Measurements from ENCODE around the gene GHR.
"Not testable (repeated sequence)": the region's sequence is repeated elsewhere in the genome, so short reads cannot be mapped to it uniquely, and the experiment has no call there.

Gene GHR

DNA sequence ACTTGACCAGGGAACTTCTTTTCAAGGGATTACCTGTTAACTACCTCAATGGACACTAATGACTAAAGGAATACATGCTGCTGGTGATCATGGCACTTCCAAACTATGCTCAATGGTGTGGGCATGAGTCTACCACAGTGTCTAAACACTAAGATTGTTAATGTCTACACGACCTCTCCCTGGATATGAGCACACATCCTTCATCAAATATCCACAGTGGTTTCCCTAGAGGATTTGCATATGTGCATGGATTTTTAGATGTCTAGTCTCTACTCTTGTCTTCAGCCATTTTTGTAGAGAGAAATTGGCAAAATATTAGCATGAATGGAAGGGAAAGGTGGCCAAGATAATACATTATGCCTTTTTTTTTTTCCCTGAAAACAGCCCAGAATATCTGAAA, 220.1 kb downstream of the GHR start:
- no peak overlapping the region for H3K4me3 Mint-ChIP-seq
- no peak overlapping the region for H3K27ac Mint-ChIP-seq
- H3K36me3 Mint-ChIP-seq: no peaks in the 10 kb centered on the region
- H3K4me1 Mint-ChIP-seq: no peaks in the 10 kb centered on the region
- peaks cover 10% of the 10 kb centered on the region for H3K27me3 Mint-ChIP-seq
- no peaks in the 10 kb centered on the region for H3K9me3 Mint-ChIP-seq

DNA sequence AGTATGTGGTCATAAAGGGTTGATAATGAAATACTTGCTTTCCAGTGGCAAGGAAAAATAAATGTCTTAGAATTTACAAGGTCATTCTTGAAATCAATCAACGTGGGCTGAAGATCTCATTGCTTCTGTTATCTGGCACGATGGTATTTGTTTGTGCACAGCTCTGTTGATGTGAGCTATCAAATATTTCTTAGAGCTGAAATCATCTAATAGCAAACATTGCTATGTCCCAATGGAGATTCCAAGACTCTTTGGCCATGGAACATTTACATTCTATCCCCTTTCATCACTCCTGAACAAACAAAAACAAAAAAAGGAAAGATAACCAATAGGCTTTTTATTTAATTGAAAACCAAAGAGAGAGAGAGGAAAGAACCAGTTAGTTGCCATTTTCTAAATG, 221.9 kb downstream of the GHR start:
- no peaks in the 10 kb centered on the region for H3K36me3 Mint-ChIP-seq
- H3K27ac Mint-ChIP-seq: no peak overlapping the region
- no peak overlapping the region for H3K4me3 Mint-ChIP-seq
- H3K27me3 Mint-ChIP-seq: peaks cover 8% of the 10 kb centered on the region
- H3K4me1 Mint-ChIP-seq: no peaks in the 10 kb centered on the region
- H3K9me3 Mint-ChIP-seq: no peaks in the 10 kb centered on the region

DNA sequence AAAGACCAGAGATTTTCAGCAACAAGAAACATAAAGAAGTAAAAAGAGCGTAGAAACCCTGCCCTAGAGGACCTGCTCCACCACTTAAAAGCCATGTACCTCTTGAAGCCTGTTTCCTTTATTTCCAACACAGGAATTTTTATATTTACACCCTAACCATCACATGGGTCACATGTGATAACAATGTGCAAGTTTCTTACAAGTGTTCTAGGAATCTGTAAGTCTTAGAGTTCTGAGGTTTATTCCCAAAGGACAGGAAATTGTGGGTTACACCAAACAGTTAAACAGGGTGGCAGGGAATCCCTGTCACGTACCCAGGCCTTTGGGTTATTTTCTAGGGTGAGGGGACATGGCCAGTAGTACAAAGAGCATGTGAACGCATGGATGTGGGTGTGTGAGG, 224.8 kb downstream of the GHR start:
- no peak overlapping the region for H3K4me3 Mint-ChIP-seq
- no peaks in the 10 kb centered on the region for H3K9me3 Mint-ChIP-seq
- H3K27ac Mint-ChIP-seq: no peak overlapping the region
- no peaks in the 10 kb centered on the region for H3K36me3 Mint-ChIP-seq
- no peaks in the 10 kb centered on the region for H3K4me1 Mint-ChIP-seq
- H3K27me3 Mint-ChIP-seq: peaks cover 3% of the 10 kb centered on the region

DNA sequence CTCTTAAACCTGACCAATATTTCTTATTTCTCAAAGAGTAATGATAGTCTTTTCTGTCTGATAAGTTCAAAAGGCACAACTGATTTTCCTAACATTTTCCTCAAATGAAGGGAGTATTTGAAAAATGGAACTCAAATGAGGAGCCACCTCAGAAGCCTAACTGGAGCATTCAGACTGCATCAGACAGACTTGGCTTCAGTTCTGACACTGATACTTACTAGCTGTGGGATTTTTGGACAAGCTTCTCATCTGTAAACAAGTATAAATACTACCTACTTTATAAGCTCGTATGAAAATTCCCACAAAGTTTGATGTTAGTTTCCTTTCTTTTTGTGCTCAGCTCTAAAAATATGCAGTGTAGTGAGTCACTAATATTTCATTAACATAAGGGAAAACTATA, 225.7 kb downstream of the GHR start:
- H3K27me3 Mint-ChIP-seq: peaks cover 3% of the 10 kb centered on the region
- no peaks in the 10 kb centered on the region for H3K9me3 Mint-ChIP-seq
- H3K4me3 Mint-ChIP-seq: no peak overlapping the region
- H3K27ac Mint-ChIP-seq: no peak overlapping the region
- H3K36me3 Mint-ChIP-seq: no peaks in the 10 kb centered on the region
- no peaks in the 10 kb centered on the region for H3K4me1 Mint-ChIP-seq

DNA sequence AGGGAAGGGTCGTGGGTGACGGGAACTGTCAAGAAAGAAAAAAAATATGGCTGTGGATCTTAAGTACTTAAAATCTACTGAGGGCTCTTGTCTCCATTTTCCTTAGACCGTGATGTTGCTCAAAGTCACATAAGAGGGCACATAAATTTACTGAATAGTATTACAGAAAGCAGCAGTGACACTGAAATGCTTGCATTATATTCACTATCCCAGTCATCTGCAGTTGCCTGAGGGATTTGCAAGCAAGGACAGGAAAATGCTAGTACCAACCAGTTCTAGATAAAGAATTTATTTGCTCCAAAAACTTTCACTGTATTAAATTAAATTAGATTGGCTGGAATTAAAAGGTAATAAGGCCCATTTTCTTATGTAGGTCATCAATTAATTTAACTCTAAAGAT, 226.8 kb downstream of the GHR start:
- Mint-ChIP-seq H3K27me3 (peaks cover 2% of the 10 kb centered on the region), H3K9me3 (no peaks in the 10 kb centered on the region), H3K27ac (no peak overlapping the region), H3K4me3 (no peak overlapping the region), H3K36me3 (no peaks in the 10 kb centered on the region), H3K4me1 (no peaks in the 10 kb centered on the region)

DNA sequence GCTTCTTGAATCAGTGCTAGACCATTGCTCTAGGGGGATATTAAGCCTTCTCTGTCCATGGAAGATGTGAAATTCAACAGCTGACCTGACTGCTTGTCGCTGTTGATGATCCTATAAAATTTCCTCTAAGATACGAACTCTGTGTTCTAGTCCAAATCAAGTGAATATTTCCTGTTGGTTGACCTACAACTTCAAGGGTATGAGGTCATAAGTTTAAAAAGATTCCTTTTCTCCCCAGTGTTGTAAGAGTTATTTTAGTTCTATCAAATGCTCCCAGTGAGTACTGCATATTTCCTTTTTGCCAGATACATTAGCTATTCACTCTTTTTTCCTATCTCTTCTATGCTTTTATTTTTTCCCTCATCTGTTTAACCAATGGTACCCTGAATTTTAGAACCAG, 230.5 kb downstream of the GHR start:
- Mint-ChIP-seq H3K27me3 (peaks cover 7% of the 10 kb centered on the region), H3K4me3 (no peak overlapping the region), H3K9me3 (no peaks in the 10 kb centered on the region), H3K4me1 (no peaks in the 10 kb centered on the region), H3K27ac (no peak overlapping the region), H3K36me3 (no peaks in the 10 kb centered on the region)

DNA sequence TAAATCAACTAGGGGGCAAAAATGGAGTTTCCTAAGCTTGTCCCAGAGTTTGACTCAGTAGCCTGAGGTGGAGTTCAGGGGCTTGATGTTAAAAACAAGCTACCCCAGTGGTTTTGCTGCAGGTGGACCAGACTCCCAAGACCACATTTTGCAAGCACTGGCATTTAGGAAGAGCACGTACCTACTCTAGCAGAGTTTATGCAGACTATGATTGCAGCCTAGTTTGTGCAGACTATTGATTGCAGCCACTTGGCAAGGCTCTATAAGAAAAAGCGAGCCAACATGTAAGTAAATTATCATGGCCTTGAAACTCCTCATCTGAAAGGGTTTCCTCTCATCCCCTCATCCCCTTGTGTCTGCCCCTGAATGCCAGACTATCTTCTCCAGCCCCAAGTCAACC, 231.4 kb downstream of the GHR start:
- H3K27me3 Mint-ChIP-seq: peaks cover 13% of the 10 kb centered on the region
- no peak overlapping the region for H3K4me3 Mint-ChIP-seq
- no peaks in the 10 kb centered on the region for H3K9me3 Mint-ChIP-seq
- H3K27ac Mint-ChIP-seq: no peak overlapping the region
- H3K36me3 Mint-ChIP-seq: no peaks in the 10 kb centered on the region
- no peaks in the 10 kb centered on the region for H3K4me1 Mint-ChIP-seq

DNA sequence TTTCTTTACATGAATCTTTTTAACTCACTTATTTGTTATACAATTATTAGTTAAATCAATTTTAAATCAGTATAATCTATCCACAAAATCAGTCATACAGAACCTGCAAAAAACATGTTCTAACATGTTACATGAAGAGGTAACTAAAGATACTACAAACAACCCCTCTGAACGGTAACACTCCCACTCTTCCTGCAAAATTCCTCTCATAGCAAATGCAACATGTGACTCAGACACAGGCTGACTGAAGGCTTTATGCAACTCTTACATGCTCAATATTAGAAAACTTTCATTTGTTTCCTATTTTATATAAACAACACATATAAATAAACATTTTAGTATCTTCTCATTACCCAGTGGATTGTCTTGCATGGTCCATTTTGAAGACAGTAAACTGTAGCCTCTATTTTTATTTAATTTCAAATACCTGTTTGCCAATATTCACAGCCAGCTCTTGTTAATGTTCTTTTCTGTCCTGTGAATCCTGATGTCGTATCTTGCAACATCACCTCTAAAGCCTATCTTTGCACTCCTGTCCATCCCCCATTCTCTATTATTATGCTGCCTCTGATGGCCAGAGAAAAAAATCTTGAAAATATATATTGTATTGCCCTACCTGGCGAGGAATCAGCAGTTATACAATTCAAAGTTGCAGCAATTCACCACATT, 232.9 kb downstream of the GHR start:
- peaks cover 5% of the 10 kb centered on the region for H3K9me3 Mint-ChIP-seq
- H3K27me3 Mint-ChIP-seq: peaks cover 15% of the 10 kb centered on the region
- H3K36me3 Mint-ChIP-seq: no peaks in the 10 kb centered on the region
- no peaks in the 10 kb centered on the region for H3K4me1 Mint-ChIP-seq
- H3K4me3 Mint-ChIP-seq: no peak overlapping the region
- H3K27ac Mint-ChIP-seq: no peak overlapping the region

DNA sequence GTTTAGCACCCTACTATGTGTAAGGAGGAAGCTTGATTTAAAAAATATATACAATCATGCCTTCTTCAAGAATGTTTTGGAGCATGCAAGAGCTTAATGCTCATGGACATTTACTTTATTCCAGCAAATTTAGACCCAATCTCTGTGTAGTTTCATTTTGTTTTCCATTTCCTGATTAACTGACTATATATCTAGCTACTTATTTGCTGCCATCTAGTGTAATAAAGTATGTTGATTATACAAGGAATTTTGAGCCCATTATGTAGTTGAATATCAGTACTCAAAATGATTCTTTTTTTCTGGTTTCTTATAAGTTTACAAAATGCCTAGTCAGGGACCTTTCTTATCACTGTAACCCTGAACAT, 233.4 kb downstream of the GHR start:
- Mint-ChIP-seq H3K9me3 (peaks cover 5% of the 10 kb centered on the region), H3K27me3 (peaks cover 16% of the 10 kb centered on the region), H3K4me1 (no peaks in the 10 kb centered on the region), H3K27ac (no peak overlapping the region), H3K36me3 (no peaks in the 10 kb centered on the region), H3K4me3 (no peak overlapping the region)

DNA sequence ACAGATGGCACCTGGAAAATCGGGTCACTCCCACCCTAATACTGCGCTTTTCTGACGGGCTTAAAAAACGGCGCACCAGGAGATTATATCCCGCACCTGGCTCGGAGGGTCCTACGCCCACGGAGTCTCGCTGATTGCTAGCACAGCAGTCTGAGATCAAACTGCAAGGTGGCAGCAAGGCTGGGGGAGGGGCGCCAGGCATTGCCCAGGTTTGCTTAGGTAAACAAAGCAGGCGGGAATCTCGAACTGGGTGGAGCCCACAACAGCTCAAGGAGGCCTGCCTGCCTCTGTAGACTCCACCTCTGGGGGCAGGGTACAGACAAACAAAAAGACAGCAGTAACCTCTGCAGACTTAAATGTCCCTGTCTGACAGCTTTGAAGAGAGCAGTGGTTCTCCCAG, 236.6 kb downstream of the GHR start:
- peaks cover 16% of the 10 kb centered on the region for H3K27me3 Mint-ChIP-seq
- not testable (repeated sequence) for H3K4me1 Mint-ChIP-seq, H3K4me3 Mint-ChIP-seq, H3K9me3 Mint-ChIP-seq, H3K36me3 Mint-ChIP-seq, H3K27ac Mint-ChIP-seq

DNA sequence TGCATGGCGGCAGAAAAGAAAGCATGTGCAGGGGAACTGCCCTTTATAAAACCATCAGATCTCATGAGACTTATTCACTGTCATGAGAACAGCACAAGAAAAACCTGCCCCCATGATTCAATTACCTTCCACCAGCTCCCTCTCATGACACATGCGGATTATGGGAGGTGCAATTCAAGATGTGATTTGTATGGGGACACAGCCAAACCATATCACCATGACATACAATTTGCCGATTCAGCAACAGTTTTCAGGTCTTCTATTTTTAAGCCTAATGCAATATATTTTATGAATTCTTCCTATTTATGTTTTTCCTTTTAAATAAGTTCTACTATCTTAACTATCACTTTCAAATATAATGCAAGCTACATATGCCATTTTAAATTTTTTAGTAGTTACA, 242.6 kb downstream of the GHR start:
- H3K27ac Mint-ChIP-seq: no peak overlapping the region
- peaks cover 7% of the 10 kb centered on the region for H3K27me3 Mint-ChIP-seq
- H3K36me3 Mint-ChIP-seq: no peaks in the 10 kb centered on the region
- H3K9me3 Mint-ChIP-seq: peaks cover 2% of the 10 kb centered on the region
- no peak overlapping the region for H3K4me3 Mint-ChIP-seq
- no peaks in the 10 kb centered on the region for H3K4me1 Mint-ChIP-seq

DNA sequence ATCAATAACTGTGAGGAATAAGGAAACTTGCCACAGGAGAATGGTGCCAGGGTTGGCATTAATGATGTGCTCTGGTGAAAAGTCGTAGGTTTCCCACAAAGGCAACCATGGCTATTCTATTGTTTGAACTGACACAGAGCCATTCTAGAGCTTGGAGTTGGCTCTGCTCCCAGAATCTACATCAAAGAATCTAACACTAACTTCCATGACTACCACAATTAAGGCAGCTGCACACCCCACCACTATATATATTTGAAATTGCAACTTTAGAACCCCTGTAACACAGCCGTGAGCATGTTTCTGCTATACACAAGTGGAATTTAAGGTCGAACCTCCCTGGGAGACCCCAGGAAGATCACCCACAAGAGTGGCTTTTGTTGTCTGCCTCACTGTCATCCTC, 243.6 kb downstream of the GHR start:
- H3K4me1 Mint-ChIP-seq: no peaks in the 10 kb centered on the region
- H3K4me3 Mint-ChIP-seq: no peak overlapping the region
- H3K27ac Mint-ChIP-seq: no peak overlapping the region
- peaks cover 5% of the 10 kb centered on the region for H3K27me3 Mint-ChIP-seq
- no peaks in the 10 kb centered on the region for H3K9me3 Mint-ChIP-seq
- no peaks in the 10 kb centered on the region for H3K36me3 Mint-ChIP-seq

DNA sequence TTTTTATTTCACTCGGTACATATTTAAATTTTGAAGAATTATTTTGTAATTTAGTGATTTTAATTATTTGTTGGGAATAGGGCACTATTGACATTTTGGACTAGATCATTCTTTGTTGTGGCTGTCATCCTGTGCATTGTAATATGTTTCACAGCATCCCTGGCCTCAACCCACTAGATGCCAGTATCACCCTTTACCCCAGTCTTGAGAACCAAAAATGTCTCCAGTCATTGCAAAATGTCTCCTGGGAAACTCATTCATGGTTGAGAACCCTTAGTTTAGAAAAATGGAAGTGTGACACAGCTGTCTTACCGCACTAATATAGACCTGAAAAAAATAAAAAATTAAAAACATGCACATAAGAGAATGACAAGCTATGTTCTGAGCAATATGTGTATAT, 245.0 kb downstream of the GHR start:
- Mint-ChIP-seq H3K4me3 (no peak overlapping the region), H3K36me3 (no peaks in the 10 kb centered on the region), H3K27ac (no peak overlapping the region), H3K27me3 (peaks cover 3% of the 10 kb centered on the region), H3K4me1 (no peaks in the 10 kb centered on the region), H3K9me3 (no peaks in the 10 kb centered on the region)

DNA sequence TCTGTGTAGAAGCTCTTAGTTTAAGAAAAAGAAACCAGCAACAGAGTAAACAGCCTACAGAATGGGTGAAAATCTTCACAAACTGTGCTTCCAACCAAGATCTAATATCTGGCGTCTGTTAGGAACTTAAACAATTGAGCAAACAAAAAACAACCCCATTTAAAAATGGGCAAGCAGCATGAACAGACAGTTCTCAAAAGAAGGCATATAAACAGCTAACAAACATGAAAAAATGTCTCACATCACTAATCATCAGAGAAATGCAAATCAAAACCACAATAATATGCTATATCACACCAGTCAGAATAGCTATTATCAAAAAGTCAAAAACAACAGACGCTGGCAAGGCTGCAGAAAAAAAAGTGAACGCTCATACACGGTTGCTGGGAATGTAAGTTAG, 249.7 kb downstream of the GHR start:
- no peak overlapping the region for H3K4me3 Mint-ChIP-seq
- no peaks in the 10 kb centered on the region for H3K9me3 Mint-ChIP-seq

DNA sequence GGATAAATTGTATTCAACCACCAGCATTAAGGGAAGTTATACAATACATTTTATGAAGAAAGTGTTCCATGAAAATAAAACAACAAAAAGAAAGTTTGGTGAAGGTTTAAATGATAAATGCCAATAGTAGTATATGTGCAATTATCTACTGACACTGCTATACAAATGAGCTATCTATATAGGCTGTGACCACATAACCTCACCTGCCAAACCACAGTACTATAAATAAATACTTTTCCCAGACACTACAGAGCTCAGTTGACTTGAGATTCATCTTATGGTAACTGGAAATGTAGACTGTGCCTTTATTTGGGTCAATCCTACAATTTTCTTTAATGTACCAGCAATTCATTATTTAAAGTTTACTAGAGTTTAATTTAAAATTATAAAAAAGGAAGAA, 252.4 kb downstream of the GHR start:
- no peaks in the 10 kb centered on the region for H3K36me3 Mint-ChIP-seq
- no peak overlapping the region for H3K27ac Mint-ChIP-seq
- no peak overlapping the region for H3K4me3 Mint-ChIP-seq
- H3K4me1 Mint-ChIP-seq: no peaks in the 10 kb centered on the region
- H3K9me3 Mint-ChIP-seq: no peaks in the 10 kb centered on the region
- H3K27me3 Mint-ChIP-seq: no peaks in the 10 kb centered on the region

More for the DNA sequence above, 249.7 kb downstream of the GHR start:
- H3K27me3 Mint-ChIP-seq: peaks cover under 1% of the 10 kb centered on the region
- no peaks in the 10 kb centered on the region for H3K4me1 Mint-ChIP-seq
- no peaks in the 10 kb centered on the region for H3K36me3 Mint-ChIP-seq
- H3K27ac Mint-ChIP-seq: no peak overlapping the region

DNA sequence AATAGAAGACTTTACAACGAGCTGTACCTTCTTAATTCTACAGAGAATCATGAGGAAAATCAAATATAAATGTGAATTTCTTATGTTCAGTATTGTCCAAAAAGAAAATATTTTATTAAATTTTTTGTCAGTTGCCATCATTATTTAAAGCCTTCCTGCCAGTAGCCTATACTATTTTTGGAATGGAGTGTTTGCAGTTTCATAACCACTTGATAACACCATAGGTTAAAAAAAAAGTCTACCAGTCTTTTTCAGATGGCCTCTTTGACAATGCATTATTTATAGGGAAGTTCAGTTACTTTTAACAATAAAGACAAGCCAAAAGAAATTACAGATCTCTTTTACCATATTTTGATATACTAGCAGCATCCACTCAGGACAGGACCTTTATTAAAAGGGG, 253.1 kb downstream of the GHR start:
- Mint-ChIP-seq H3K27me3 (no peaks in the 10 kb centered on the region), H3K36me3 (no peaks in the 10 kb centered on the region), H3K4me1 (no peaks in the 10 kb centered on the region), H3K27ac (no peak overlapping the region), H3K9me3 (no peaks in the 10 kb centered on the region), H3K4me3 (no peak overlapping the region)

DNA sequence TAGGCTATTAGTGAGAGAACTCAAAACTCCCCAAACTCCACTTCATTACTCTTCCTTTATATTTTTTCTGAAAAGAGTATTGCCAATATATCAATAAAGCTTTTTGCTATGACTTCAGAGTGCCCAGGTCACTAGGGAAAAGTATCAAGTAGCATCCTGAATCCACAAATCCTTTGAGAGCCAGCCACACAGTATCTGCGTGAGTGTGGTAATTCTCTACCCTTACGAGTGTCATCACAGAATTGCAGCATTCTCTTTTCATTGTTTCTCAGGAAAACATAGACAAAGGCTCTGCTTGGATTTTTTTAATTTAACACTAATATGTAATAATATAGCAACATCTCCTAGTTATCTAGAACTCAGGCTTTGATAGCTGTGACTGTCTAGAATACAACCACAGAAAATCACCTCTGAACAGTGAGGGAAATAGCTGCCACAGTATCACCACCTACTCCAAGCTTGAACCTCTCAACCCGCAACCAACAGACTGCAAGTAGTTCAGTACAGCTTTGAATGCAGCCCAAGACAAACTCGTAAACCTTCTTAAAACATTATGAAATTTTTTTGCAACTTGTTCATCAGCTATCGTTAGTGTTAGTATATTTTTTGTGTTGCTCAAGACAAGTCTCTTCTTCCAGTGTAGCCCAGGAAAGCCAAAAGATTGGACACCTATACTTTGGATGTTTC, 254.1 kb downstream of the GHR start:
- no peak overlapping the region for H3K4me3 Mint-ChIP-seq
- H3K27me3 Mint-ChIP-seq: no peaks in the 10 kb centered on the region
- H3K27ac Mint-ChIP-seq: no peak overlapping the region
- no peaks in the 10 kb centered on the region for H3K9me3 Mint-ChIP-seq
- H3K36me3 Mint-ChIP-seq: no peaks in the 10 kb centered on the region
- no peaks in the 10 kb centered on the region for H3K4me1 Mint-ChIP-seq
